C4-2B (cell line): ENCODE measurements around the gene ZP1.

ENCODE experiments used
- CTCF ChIP-seq: fragments of 450-650 bp; conservative IDR thresholded peaks from 2 replicates; pipeline ENCODE4 v1.5.1; 2017; ENCODE audit warnings: mild to moderate bottlenecking
- ZFX ChIP-seq: fragments of 450-650 bp; IDR thresholded peaks from 2 replicates; pipeline ENCODE4 v1.6.1; 2017

DNA sequence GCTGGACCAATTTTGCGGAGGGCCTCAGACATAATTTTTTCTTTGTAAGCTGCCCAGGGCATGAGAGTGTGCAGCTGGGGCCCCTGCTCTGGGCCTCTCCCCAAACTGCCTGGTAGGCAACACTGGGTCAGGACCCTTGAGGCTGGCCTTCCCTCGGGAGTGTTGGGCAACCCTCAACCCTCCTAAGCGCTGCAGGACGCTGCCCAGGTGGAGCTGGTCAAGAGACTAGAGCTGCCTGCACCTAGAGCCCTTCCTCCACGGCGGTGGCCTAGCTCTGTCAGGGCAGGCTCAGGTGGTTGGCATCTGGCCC is 56.4 kb downstream of the ZP1 start:
- TF ChIP-seq CTCF = no peak
- TF ChIP-seq ZFX = no peak
